RWPE1 (cell line): ENCODE measurements around the gene HDAC9.
"Not testable (repeated sequence)": the region's sequence is repeated elsewhere in the genome, so short reads cannot be mapped to it uniquely, and the experiment has no call there.

Experiments used
- CTCF ChIA-PET: fragments of 350-600 bp; sonication (Branson Sonifier 250); formaldehyde crosslinking; extraction: SDS; loops from one replicate; lab custom pipeline; 2021; lab: Yijun Ruan, JAX
- POLR2A ChIA-PET: fragments of 400-600 bp; formaldehyde crosslinking; extraction: SDS; loops from one replicate; lab custom pipeline; 2020; ENCODE audit warnings: antibody characterized with exemption; ENCODE audit not compliant: low non-redundant PET; lab: Yijun Ruan, JAX
- DNase-seq: peaks from one replicate; pipeline ENCODE4 v3.0.0; 2012; ENCODE audit warnings: low spot score
- H3K27ac ChIP-seq: fragments of 450-650 bp; 2 replicates; pipeline ENCODE4 v1.5.1; 2017
- CTCF ChIP-seq: fragments of 450-650 bp; conservative IDR thresholded peaks from 2 replicates; pipeline ENCODE4 v1.5.1; 2017; ENCODE audit warnings: low read depth, mild to moderate bottlenecking

HDAC9 gene

GRCh38 chr7:19023477-19023876 is 527.9 kb downstream of the HDAC9 start:
- CTCF ChIA-PET, result no interaction called here
- POLR2A ChIA-PET, result no interaction called here
- DNase-seq, result no peak
- TF ChIP-seq CTCF, result no peak
- H3K27ac ChIP-seq, result no peak overlapping the region

GRCh38 chr7:19024261-19024660 is 528.7 kb downstream of the HDAC9 start:
- DNase-seq, result no peak
- POLR2A ChIA-PET, result no interaction called here
- CTCF ChIA-PET, result interaction anchor here (0.7 kb wide), 2 partner anchors 203 to 292 kb away, joined by 3 to 4 read pairs; no protein-coding TSS in a partner anchor
- no peak for TF ChIP-seq CTCF
- no peak overlapping the region for H3K27ac ChIP-seq

DNA sequence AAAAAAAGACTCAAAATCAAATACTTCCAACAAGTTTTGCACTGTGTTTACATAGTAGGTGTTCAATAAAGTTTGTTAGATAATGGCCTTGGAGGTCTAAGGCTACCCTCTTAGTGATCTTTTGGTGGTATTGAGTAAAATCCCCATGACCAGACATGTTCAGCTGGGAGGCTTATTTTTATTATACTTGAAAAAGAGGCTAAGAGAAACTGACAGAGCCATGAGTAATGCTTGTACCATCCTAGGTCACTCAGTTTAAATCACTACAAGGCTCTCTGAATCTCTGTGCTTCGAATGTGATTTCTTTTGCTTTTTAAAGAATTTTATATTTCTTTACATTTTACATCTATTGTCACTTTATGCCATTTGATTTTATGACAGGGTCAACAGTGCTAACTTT is 531.3 kb downstream of the HDAC9 start:
- ChIA-PET CTCF (interaction anchor here (0.6 to 0.7 kb wide), 2 partner anchors 185 to 243 kb away, joined by 3 read pairs; no protein-coding TSS in a partner anchor), POLR2A (no interaction called here)
- DNase-seq, result peak; percentile 63
- no peak overlapping the region for H3K27ac ChIP-seq
- no peak for TF ChIP-seq CTCF

DNA sequence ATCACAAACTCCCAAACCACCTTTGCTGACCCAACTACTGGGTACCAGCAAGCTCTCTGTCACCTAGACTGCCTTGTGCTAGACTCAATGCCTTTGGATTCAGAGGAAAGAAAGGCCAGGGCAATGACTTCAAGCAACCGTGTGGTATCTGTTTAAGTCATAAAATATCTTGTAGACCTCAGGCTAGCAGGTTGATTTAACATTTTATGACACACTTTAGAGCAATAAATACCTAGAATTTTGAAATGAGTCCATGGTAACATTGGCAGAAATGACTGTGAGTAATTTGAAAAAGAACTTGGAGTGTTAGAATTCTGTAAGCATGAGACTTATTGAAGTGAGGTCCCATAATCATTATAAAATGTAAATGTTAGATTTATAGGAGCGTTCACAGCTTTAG is 534.7 kb downstream of the HDAC9 start:
- ChIA-PET POLR2A (no interaction called here), CTCF (no interaction called here)
- DNase-seq, result no peak
- no peak overlapping the region for H3K27ac ChIP-seq
- no peak for TF ChIP-seq CTCF

- POLR2A ChIA-PET, DNase-seq, H3K27ac ChIP-seq: not testable (repeated sequence)
- CTCF ChIA-PET, result interaction anchor here (0.7 kb wide), 1 partner anchor 367 kb away, joined by 3 read pairs; no protein-coding TSS in a partner anchor
Measured at GRCh38 chr7:19032942-19033341, 537.4 kb downstream of the HDAC9 start.

DNA sequence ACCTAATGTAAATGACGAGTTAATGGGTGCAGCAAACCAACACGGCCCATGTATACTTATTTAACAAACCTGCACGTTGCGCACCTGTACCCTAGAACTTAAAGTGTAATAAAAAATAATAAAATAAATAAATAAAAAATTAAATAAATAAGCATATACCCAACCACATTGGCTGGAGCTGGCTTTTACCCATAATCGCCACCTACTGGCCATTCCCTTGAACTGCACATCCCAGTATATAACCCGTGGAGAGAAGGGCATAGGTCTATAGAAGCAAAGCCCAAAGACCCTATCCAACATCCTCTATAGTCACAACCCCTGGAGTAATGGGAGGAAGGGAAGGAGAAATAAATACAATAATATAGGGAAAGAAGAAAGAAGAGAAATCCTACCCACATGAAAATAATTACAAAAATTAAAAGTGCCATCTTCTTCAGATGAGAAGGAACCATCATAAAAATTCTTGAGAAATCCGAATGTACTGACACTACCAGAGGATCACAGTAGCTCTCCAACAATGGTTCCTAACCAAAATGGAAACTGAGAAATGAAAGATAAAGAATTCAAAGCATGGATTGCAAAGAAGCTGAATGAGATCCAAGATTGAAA is 556.3 kb downstream of the HDAC9 start:
- peak; percentile 41 for DNase-seq
- ChIA-PET CTCF (interaction anchor here (0.6 to 0.7 kb wide), 2 partner anchors 18 to 976 kb away, joined by 3 read pairs; no protein-coding TSS in a partner anchor), POLR2A (no interaction called here)
- TF ChIP-seq CTCF, result peak; percentile 62
- H3K27ac ChIP-seq, result no peak overlapping the region
